Measurements from ENCODE around the gene VPS35. TPM values are rescaled to one million over a fixed set of nuclear protein-coding genes. Genes with fewer than 3 reads are reported as not detected.

The VPS35 gene
- total RNA-seq, result 10 to 100 TPM; 49.1 to 74.8 (median 60.7) TPM

GRCh38 chr16:46688654-46689364 is at the start of gene VPS35:
TSS of gene VPS35 (minus strand) at chr16:46689178. CDS start at chr16:46689133, 45 bp downstream.
- H3K4me1 ChIP-seq, result peaks cover 37% of the 10 kb centered on the region
- no peaks in the 10 kb centered on the region for H3K9me3 ChIP-seq
- H3K4me3 ChIP-seq, result peak within 1 kb of the TSS; percentile 83
- H3K36me3 ChIP-seq, result no peaks in the 10 kb centered on the region
- peak in 1 of 3 donors; percentile 22 for TF ChIP-seq POLR2AphosphoS5 (IDR thresholded peaks at IDR 0.05)
- no peak for TF ChIP-seq EP300 (IDR thresholded peaks at IDR 0.05)
- peak in 1 of 2 donors; percentile 11 for TF ChIP-seq CTCF (IDR thresholded peaks at IDR 0.05)
- peak; percentile 14 to 51 for TF ChIP-seq POLR2A (IDR thresholded peaks at IDR 0.05)
- peak; percentile 100 for DNase-seq (ENCODE audit: low spot score in 2 of 2)
- H3K27me3 ChIP-seq, result no peaks in the 10 kb centered on the region
- under 1% methylated on average over 32 of the region's 54 CpGs for WGBS
- H3K27ac ChIP-seq, result peak within 1 kb of the TSS; percentile 85

GRCh38 chr16:46737621-46738214 is 48.7 kb upstream of the VPS35 start:
- H3K27ac ChIP-seq, result no peak overlapping the region
- no peak overlapping the region for H3K4me3 ChIP-seq
- 83% methylated on average over 10 of the region's 14 CpGs for WGBS
- H3K4me1 ChIP-seq, result no peaks in the 10 kb centered on the region
- no peaks in the 10 kb centered on the region for H3K27me3 ChIP-seq
- TF ChIP-seq EP300 (IDR thresholded peaks at IDR 0.05) (no peak), POLR2A (IDR thresholded peaks at IDR 0.05) (no peak), POLR2AphosphoS5 (IDR thresholded peaks at IDR 0.05) (no peak), CTCF (IDR thresholded peaks at IDR 0.05) (no peak)
- no peaks in the 10 kb centered on the region for H3K9me3 ChIP-seq
- peak in 1 of 2 donors; percentile 67 for DNase-seq (ENCODE audit: low spot score in 2 of 2)
- H3K36me3 ChIP-seq, result no peaks in the 10 kb centered on the region

- Histone ChIP-seq H3K9me3 (no peaks in the 10 kb centered on the region), H3K36me3 (no peaks in the 10 kb centered on the region), H3K27me3 (no peaks in the 10 kb centered on the region), H3K4me1 (no peaks in the 10 kb centered on the region), H3K27ac (no peak overlapping the region), H3K4me3 (no peak overlapping the region)
- no peak for TF ChIP-seq POLR2AphosphoS5 (IDR thresholded peaks at IDR 0.05)
- no peak for TF ChIP-seq EP300 (IDR thresholded peaks at IDR 0.05)
- TF ChIP-seq POLR2A (IDR thresholded peaks at IDR 0.05), result no peak
- TF ChIP-seq CTCF (IDR thresholded peaks at IDR 0.05), result no peak
- 42% methylated on average over 5 of the region's 12 CpGs for WGBS
- no peak for DNase-seq (ENCODE audit: low spot score in 2 of 2)
Observed at GRCh38 chr16:46736695-46737094, 47.7 kb upstream of the VPS35 start.

GRCh38 chr16:46733319-46733830 is 44.4 kb upstream of the VPS35 start:
- WGBS, result 81% methylated on average over 6 of the region's 9 CpGs
- DNase-seq (ENCODE audit: low spot score in 2 of 2), result peak; percentile 29 to 35

More at GRCh38 chr16:46733319-46733830, 44.4 kb upstream of the VPS35 start:
- no peaks in the 10 kb centered on the region for H3K9me3 ChIP-seq
- H3K4me1 ChIP-seq, result no peaks in the 10 kb centered on the region
- no peaks in the 10 kb centered on the region for H3K36me3 ChIP-seq
- TF ChIP-seq EP300 (IDR thresholded peaks at IDR 0.05) (no peak), CTCF (IDR thresholded peaks at IDR 0.05) (no peak), POLR2A (IDR thresholded peaks at IDR 0.05) (no peak), POLR2AphosphoS5 (IDR thresholded peaks at IDR 0.05) (no peak)
- H3K27ac ChIP-seq, result no peak overlapping the region
- no peak overlapping the region for H3K4me3 ChIP-seq
- H3K27me3 ChIP-seq, result no peaks in the 10 kb centered on the region
